Measurements from ENCODE around the gene APOBEC2.
"Not testable (repeated sequence)": the region's sequence is repeated elsewhere in the genome, so short reads cannot be mapped to it uniquely, and the experiment has no call there.

The APOBEC2 gene
- total RNA-seq: 0 reads per million in 2 donors

DNA sequence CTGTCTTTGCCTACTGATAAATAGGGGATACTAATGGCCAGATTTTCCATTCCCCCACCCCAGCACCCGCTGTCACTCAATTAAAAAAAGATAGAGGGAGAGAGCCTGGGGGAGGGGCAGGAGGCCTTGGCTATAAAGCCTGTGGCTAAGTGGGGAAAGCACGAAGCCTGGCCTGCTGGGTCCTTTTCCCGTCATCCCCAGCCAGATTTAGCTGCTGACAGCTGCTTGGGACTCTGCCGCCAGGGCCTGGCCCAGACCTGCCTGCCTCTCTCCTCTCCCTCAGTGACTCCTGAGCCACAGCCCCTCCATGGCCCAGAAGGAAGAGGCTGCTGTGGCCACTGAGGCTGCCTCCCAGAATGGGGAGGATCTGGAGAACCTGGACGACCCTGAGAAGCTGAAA, at the start of gene APOBEC2:
Gene APOBEC2 (plus strand): TSS at position 162 of the 400 bp plus-strand sequence. CDS start 146 bp downstream, at position 308.
- DNase-seq: no peak

DNA sequence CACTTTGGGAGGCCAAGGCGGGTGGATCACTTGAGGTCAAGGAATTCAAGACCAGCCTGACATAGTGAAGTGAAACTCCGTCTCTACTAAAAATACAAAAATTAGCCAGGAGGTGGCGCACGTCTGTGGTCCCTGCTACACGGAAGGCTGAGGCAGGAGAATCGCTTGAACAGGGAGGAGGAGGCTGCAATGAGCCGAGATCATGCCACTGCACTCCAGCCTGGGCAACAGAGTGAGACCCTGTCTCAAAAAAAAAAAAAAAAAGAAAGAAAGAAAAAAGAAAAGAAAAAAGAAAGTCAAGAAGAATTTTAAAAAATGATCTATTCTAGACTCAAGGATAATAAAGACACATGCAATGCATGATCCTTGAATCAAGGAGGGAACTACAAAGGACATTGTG, 46.8 kb upstream of the APOBEC2 start:
- peak in 4 of 5 experiments; percentile 13 to 55 (median 26) for DNase-seq

DNA sequence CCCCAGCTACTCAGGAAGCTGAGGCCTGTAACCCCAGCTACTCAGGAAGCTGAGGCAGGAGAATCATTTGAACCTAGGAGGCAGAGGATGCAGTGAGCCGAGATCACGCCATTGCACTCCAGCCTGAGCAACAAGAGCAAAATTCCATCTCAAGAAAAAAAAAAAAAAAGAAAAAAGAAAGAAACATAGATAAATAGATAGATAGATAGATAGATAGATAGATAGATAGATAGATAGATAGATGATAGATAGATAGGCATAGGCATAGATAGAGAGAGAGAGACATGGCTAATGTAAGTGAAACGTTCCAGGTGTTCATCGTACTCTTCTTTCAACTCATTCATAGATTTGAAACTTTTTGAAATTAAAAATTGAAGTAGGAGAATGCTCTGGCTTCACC, 46.0 kb upstream of the APOBEC2 start:
- DNase-seq: not testable (repeated sequence)

DNA sequence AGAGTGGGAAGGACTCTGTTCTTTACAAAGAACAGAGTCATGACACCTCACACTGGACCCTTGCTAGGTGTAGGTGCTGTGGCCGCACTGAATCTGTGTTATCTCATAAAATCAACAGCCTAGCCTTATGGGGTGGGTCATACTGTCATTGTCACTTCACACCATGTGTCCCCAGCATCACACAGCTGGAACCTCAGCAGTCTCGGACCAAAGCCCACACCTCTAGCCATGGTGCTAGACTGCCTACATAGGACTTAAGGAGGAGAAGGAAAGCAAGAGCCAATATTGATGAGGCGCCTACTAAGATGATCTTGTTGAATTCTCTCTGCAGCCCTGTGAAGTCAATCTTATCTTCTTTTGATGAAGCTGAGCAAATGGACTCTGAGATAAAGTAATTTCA, 45.0 kb upstream of the APOBEC2 start:
- no peak for DNase-seq

DNA sequence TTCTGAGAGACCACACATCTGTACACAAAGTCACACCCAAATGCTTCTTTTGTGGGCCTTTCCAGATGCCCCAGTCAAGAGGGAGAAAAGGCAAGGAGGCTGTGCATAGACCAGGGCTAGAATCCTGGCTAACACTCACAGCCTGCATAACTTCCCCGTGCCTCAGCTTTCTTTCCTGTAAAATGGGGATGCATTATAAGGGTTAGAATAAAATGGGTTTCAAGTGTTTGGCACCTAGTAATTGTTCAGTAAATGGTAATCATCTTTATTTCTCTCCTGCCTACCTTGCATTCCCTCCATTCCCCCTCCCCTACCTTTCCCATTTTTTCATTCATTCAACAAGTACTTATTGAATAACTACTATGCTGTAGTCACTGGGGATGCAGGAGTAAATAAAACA, 43.3 kb upstream of the APOBEC2 start:
- no peak for DNase-seq

DNA sequence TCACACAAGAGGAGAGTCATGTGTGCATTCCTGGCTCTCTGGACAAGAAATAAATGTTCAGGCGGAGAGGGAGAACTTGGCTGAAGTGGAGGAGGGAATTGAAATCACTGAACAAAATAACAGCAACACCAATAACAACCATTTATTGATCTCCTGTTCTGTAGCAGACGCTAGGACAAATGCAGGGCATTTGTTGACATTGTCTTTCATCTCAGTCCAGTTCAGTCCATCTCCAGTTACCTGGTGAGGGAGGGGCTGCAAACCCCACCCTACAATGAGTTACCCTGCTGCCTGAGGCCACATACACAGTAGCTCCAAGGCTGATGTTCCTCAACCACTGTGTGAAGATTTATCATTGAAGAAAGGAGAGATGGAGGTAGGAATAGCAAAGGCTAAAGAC, 41.3 kb upstream of the APOBEC2 start:
- DNase-seq: no peak

DNA sequence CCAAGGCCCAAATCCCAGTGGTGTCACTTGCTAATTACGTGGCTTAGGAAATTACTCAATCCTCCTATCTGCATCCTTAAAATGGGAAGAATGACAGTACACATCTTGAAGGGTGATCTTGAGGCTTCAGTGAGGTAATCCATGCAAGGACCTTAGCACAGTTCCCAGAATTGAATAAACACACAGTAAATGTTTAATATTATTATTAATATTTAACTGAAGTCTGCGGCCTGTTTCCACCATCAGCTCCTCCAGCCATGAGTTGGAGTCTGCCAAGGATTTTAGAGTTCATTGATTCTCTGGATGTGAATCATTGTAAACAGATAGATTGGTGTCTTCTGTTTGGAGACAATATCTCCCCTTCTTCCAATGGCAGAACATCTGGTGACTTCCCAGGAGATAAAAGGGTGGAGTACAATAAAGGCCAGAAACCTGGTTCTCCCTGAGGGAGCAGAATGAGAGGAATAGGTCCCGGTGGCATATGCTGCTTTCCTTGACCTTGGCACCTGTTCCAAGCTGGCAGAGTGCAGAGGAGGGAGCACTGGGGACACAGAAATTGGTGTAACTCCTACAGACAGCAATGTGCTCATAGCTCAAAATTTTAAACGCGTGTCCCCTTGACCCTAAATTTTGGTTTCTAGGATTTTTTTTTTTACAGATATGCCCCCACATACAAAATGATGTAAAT, 39.4 kb upstream of the APOBEC2 start:
- DNase-seq: no peak

DNA sequence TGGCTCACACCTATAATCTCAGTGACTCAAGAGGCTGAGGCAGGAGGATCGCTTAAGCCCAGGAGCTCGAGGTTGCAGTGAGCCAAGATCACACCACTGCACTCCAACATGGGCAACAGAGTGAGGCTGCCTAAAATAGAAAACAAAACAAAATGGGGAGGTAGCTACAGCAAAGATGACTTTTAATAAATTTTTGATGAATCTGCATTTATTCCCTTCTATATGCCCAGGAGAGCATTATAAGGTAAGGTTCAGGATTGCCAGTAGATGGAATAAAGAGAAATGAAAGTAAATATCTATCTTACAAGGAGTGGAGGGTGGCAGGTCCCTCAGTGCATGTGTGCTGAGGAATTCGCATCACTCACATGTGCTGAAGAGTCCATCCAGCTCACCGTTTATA, 38.2 kb upstream of the APOBEC2 start:
- no peak for DNase-seq

DNA sequence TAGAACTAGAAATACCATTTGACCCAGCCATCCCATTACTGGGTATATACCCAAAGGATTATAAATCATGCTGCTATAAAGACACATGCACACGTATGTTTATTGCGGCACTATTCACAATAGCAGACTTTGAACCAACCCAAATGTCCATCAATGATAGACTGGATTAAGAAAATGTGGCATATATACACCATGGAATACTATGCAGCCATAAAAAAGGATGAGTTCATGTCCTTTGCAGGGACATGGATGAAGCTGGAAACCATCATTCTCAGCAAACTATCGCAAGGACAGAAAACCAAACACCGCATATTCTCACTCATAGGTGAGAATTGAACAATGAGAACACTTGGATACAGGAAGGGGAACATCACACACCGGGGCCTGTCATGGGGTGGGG, 37.1 kb upstream of the APOBEC2 start:
- DNase-seq: not testable (repeated sequence)

- DNase-seq: no peak
Measured at GRCh38 chr6:41017663-41018062, 35.3 kb upstream of the APOBEC2 start.

GRCh38 chr6:41021832-41022231, 31.2 kb upstream of the APOBEC2 start:
- no peak for DNase-seq

GRCh38 chr6:41022294-41022693, 30.7 kb upstream of the APOBEC2 start:
- no peak for DNase-seq

DNA sequence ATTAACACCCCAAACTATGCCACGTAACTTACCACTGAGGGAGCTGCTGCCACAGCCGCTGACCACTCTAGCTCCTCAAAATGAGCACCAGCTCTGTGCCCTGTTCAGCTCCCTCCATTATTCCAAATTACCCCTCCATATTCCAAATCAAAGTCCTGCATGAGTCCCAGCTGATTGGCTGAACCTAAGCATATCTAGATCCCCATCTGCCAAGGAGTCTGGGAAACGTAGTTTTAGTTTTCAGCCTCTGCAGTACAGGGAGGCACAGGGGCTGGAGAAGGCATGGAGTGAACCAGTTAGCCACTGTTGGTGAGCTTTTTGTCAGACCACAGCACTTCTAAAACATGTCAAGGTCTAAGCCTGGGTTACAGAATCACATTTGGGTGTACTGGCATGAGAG, 29.9 kb upstream of the APOBEC2 start:
- DNase-seq: no peak

DNA sequence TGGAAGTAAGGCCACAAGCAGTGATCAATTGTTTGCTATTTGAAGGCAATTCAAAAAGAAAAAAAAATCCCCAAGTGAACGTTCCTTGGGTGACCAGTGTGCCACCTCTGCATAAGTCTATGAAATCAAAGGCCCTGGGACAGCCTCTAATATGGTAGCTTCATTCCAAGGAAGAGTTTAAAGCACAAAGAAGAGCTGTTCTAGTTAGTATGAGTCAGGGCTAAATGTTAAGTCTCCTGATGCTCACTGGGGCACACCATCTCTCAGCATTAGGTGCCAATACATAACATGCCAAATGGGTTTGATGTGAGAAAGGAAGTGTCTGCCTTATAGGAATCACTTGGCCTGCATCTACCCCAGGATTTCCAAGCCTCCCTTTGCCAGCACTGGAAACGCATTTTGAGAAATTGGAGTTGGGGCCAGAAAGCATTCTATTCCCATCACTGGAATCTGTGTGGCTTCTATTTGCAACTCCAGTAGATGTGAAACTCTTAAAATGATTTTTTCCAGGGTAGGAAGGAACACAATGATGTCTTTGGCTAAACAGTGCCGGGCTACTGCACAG, 27.0 kb upstream of the APOBEC2 start:
- DNase-seq: no peak

DNA sequence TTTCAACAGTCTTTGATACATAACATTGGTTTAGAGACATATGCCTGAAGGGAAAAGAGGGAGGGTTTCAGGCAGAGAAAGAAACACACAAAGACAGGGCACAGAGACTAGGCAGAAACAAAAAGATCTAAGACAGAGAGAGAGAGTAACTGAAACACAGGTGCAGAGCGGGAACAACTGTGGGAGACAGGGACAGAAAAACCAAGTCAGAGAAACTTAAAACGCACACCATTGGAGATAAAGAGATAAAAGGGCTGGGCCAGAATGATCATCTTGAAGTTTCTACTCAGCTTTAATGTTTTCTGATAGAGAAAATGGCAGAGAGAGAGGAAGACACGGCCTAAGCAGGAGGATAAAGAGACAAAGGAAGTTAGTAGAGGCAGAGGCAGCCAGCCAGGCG, 25.8 kb upstream of the APOBEC2 start:
- no peak for DNase-seq

DNA sequence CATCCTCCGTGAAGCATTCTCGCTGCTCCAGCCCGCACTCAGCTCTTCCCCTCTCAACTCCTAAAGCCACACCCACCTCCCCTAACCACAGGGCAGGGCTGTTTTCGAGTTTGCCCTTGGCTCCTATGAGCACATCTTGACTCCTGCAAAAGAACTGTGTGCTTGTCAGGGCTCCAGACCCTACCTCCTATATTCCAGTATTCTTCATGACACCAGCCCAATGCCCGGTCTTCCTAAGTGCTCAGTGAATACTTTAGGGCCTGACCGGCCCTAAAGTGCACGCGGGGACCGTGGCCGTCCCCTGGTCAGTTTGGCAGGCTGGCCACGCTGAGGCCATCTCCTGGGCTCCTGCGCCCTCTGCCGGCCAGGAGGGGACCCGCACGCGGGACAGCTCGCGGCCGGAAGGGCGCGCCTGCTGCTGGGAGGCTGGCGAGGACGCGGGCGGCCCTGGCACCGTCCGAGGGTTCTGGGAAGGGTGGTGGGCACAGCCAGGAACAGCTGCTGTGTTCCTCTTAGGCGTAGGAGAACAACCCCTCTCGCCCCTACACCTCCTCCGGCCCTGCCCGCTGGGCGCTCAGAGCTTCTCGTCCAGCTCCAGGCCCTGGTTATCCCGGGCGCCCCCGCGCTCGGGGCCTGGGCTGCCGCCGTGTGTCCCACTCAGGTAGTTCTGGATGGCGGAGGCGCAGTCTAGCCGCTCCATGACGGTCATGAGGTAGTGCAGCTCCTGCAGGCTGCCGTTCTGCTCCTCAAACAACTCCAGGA, 25.0 kb upstream of the APOBEC2 start:
- peak; percentile 40 to 70 (median 56) for DNase-seq

DNA sequence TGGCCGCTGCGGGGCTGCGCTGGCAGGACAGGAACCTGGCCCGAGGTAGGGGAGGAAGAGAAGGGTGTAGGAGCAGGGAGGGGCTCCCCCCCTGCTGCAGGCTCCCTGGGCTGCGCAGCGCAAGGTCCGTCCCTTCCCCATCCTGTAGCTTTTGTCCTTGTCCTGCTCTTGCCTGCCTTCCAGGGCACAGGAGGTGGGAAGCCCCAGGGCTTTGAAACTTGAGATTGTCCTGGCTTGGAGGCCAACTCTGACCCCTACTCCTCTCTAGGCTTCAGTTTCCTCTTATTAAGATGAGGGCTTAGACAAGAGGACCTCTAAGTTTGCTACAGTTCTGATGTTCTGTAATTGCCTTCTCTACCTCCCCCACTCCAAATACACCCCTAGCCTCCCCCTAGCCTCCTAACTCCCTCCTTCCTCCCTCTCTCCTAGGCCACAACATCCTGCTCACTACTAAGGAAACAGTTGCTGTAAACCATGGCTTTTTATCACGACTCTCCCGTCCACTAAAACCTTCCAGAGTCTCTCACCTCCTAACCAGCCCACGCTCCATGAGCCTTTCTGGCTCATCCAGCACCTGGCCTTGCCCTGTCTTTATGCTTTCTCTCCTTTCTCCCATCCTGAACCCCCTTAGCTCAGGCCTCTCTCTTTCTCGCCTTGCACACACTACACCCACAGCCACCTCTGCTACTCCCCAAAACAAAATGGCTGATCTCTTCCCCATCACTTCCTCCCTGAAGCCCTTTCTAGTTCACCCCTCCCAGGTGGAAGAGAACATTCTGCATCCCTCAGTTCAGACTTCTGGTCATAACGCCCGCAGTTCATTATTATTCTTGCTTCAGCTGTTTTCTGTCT, 24.2 kb upstream of the APOBEC2 start:
- no peak for DNase-seq

DNA sequence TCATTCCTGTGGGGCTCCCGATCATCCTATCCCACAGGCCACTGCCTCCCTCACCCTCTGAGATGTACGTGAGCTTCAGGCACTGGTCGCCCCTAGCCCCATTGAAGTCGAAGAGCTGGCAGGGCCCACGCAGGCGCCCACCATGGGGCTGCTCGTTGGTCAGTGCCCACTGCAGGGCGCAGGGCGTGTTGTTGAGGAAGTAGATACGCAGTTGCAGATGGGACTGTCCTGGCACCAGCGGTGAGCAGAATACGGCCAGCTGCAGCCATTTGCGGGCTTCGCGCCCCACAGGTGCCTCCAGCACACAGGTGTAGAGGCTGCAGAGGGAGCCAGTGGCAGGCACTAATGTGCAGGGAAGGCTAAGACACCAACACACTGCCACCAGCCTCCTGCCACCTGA, 20.2 kb upstream of the APOBEC2 start:
- DNase-seq: no peak

- no peak for DNase-seq
Measured at GRCh38 chr6:41033776-41034175, 19.2 kb upstream of the APOBEC2 start.

DNA sequence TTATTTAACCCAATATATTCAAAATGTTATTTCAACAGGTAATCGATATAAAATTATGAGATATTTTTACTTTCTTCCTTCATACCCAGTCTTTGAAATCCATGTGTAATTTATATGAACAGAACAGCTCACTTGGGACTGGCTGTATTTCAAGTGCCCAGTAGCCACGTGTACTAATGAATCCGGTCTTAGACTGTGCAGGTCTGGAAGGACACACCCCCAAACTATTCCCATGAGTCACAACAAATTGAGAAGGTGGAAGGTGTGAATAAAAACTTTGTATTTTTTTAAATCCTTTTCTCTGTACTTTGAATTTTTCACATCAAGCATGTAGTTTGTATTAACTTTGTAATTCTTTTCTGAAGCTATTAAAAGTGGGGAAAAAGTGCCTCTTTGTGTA, 16.8 kb upstream of the APOBEC2 start:
- DNase-seq: no peak

DNA sequence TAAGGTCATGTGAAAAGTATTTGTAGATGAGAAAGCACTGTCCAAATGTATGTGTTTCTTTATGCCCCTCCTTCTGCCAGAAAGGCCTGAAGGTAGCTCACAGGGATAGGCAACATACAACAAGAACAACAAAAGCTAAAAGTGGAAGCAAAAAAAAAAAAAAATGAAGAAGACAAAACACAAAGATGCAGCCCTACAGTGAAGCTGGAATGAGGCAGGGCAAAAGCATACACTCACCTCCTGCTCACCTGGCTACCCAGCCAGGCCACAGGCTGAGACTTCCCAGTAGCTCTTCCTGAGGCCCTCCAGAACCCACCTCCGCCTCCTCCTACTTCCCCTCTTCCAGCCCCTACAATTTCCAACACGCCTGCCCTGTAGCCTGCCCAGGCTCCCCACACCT, 16.4 kb upstream of the APOBEC2 start:
- DNase-seq: no peak

GRCh38 chr6:41037107-41037900, 15.7 kb upstream of the APOBEC2 start:
- no peak for DNase-seq
